ENCODE data around the gene POLR3F. TPM values are rescaled to one million over a fixed set of nuclear protein-coding genes. Genes with fewer than 3 reads are reported as not detected.
"Not testable (repeated sequence)": the region's sequence is repeated elsewhere in the genome, so short reads cannot be mapped to it uniquely, and the experiment has no call there.

POLR3F gene
- total RNA-seq, 1 donor, result 20.3 TPM

DNA sequence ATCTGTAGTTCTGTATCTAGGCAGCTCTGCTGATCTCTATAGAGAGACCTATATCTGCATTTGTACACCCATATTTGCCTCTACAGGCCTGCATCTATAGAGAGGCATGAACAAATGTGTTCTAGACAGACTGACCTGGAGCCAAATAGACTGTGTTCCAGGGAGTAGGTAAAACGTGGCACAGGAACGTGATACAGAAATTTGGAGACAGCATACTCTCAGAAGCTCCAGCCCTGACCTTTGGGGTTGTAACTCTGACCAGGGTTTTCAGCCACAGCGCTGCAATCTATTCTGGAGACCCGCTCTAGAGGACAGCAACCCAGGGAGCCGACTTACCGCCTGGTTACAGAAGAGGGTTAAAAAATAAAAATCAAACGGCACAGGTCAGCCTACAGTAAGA lies 28.9 kb downstream of the POLR3F start:
- no peak for DNase-seq (ENCODE audit: insufficient read length, low spot score, missing footprints)
- TF ChIP-seq, protein P1, sequence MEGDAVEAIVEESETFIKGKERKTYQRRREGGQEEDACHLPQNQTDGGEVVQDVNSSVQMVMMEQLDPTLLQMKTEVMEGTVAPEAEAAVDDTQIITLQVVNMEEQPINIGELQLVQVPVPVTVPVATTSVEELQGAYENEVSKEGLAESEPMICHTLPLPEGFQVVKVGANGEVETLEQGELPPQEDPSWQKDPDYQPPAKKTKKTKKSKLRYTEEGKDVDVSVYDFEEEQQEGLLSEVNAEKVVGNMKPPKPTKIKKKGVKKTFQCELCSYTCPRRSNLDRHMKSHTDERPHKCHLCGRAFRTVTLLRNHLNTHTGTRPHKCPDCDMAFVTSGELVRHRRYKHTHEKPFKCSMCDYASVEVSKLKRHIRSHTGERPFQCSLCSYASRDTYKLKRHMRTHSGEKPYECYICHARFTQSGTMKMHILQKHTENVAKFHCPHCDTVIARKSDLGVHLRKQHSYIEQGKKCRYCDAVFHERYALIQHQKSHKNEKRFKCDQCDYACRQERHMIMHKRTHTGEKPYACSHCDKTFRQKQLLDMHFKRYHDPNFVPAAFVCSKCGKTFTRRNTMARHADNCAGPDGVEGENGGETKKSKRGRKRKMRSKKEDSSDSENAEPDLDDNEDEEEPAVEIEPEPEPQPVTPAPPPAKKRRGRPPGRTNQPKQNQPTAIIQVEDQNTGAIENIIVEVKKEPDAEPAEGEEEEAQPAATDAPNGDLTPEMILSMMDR (IDR thresholded peaks at IDR 0.05; ENCODE audit: extremely low read depth, low read depth, low read length), result no peak

DNA sequence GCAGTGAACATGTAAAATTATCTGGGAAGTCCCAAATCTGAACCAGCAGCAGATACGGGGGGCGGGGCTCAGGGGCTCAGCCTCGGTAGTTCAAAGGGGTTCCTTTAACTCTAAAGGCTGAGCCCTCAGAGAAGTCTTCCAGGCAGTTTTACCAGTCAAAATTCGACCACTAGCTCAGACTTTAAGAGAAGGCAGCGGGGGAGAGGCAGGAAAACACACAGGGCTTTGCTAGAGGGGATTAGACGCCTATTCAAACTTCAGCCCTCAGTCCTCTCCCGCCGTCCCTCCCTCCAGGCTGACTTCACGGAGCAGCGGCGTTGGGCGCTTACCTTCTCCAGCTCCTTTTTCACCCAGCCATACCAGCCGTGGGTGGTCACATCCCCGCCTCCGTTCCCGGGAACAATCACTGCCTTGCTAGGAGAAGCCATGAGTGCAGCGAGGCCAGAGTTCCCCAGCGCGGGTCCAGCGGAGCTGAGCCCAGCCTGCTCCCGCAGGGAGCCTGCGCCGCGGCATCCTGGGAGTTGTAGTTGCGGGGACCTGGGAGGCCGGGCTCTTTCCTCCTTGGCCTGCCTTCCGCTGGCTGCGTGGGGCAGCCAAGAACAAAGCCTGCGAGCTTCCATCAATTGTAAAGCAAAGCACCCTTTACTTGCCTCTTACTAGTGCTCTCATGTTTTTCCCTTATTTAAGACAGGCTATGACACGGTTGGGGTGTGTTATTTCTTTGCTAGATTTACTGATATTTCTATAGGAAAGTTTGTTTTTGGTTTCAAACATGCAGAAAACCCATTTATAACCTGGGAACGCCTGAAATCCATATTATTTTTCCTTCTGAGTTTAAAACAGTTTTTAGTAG lies 29.8 kb downstream of the POLR3F start, which contains the start of gene RBBP9:
Gene RBBP9, minus strand, starts transcription at position 486 of the 853 bp plus-strand sequence. Its CDS starts 58 bp downstream, at position 428.
- H3K9me3 ChIP-seq (ENCODE audit: low read depth, low read length), result no peaks in the 10 kb centered on the region
- H3K4me3 ChIP-seq (ENCODE audit: insufficient read depth, low read length), result peak within 1 kb of the TSS; percentile 87
- peaks cover 10% of the 10 kb centered on the region for H3K4me1 ChIP-seq (ENCODE audit: insufficient read depth, low read length)
- peaks cover 3% of the 10 kb centered on the region for H3K79me2 ChIP-seq (ENCODE audit: insufficient read depth, low read length)
- H4K20me1 ChIP-seq (ENCODE audit: insufficient read depth, low read length), result no peaks in the 10 kb centered on the region
- TF ChIP-seq, protein P1 (IDR thresholded peaks at IDR 0.05; ENCODE audit: extremely low read depth, low read depth, low read length), result no peak
- H3K27me3 ChIP-seq (ENCODE audit: insufficient read depth, low read length), result no peaks in the 10 kb centered on the region
- peak within 1 kb of the TSS; percentile 85 for H3K4me2 ChIP-seq (ENCODE audit: insufficient read depth, low read length)
- peak within 1 kb of the TSS; percentile 90 for H2AFZ ChIP-seq (ENCODE audit: low read length)
- H3K27ac ChIP-seq (ENCODE audit: low read depth, low read length), result no peak within 1 kb of the TSS
- peaks cover 5% of the 10 kb centered on the region for H3K36me3 ChIP-seq (ENCODE audit: insufficient read depth, low read length)
- DNase-seq (ENCODE audit: insufficient read length, low spot score, missing footprints), result peak; percentile 94

More for the DNA sequence above, 28.9 kb downstream of the POLR3F start:
- Histone ChIP-seq H3K9me3 (ENCODE audit: low read depth, low read length) (no peaks in the 10 kb centered on the region), H3K4me1 (ENCODE audit: insufficient read depth, low read length) (peaks cover 10% of the 10 kb centered on the region), H4K20me1 (ENCODE audit: insufficient read depth, low read length) (no peaks in the 10 kb centered on the region), H3K4me2 (ENCODE audit: insufficient read depth, low read length) (peak overlapping the region; percentile 85), H3K79me2 (ENCODE audit: insufficient read depth, low read length) (peaks cover 3% of the 10 kb centered on the region), H3K27me3 (ENCODE audit: insufficient read depth, low read length) (no peaks in the 10 kb centered on the region), H3K27ac (ENCODE audit: low read depth, low read length) (no peak overlapping the region), H3K36me3 (ENCODE audit: insufficient read depth, low read length) (peaks cover 5% of the 10 kb centered on the region), H3K4me3 (ENCODE audit: insufficient read depth, low read length) (peak overlapping the region; percentile 87), H2AFZ (ENCODE audit: low read length) (peak overlapping the region; percentile 90)

DNA sequence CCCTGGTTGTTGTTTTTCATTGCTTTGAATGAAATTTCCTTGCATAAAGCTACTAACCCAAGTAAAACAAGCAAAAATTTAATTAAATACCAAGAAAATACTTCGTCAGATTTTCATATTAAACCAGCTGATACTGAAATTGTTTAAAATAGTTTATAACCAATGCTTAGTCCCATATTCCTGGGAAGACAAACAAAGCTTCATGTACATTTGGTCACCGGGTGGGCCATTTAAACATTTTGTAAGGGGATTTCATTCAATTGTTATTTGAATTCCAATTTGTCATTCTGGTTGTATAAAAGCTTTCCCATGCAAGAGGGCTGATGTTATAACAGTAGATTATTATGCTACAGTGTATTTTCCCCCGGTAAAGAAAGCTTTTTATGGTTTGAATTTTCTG lies 30.4 kb downstream of the POLR3F start:
- Histone ChIP-seq H3K36me3 (ENCODE audit: insufficient read depth, low read length) (peaks cover 5% of the 10 kb centered on the region), H3K27me3 (ENCODE audit: insufficient read depth, low read length) (no peaks in the 10 kb centered on the region), H4K20me1 (ENCODE audit: insufficient read depth, low read length) (no peaks in the 10 kb centered on the region), H2AFZ (ENCODE audit: low read length) (peak overlapping the region; percentile 90), H3K9me3 (ENCODE audit: low read depth, low read length) (no peaks in the 10 kb centered on the region), H3K4me2 (ENCODE audit: insufficient read depth, low read length) (peak overlapping the region; percentile 85), H3K4me1 (ENCODE audit: insufficient read depth, low read length) (peaks cover 10% of the 10 kb centered on the region), H3K4me3 (ENCODE audit: insufficient read depth, low read length) (peak overlapping the region; percentile 87), H3K79me2 (ENCODE audit: insufficient read depth, low read length) (peaks cover 3% of the 10 kb centered on the region), H3K27ac (ENCODE audit: low read depth, low read length) (no peak overlapping the region)
- TF ChIP-seq, protein P1 (IDR thresholded peaks at IDR 0.05; ENCODE audit: extremely low read depth, low read depth, low read length), result no peak
- DNase-seq (ENCODE audit: insufficient read length, low spot score, missing footprints), result no peak

DNA sequence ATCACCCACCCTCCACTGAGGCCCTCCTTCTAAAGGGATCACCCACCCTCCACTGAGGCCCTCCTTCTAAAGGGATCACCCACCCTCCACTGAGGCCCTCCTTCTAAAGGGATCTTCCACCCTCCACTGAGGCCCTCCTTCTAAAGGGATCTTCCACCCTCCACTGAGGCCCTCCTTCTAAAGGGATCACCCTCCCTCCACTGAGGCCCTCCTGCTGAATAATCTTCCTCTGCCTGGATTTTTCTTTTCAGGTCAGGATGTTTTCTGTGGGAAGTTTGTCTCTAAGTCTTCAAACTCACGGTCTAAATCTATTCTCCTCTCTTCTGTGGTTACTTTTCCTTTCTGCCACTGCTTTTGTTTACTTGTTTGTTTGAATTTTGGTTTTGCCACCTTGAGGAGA lies 34.5 kb downstream of the POLR3F start:
- not testable (repeated sequence) for H4K20me1 ChIP-seq (ENCODE audit: insufficient read depth, low read length); H3K27ac ChIP-seq (ENCODE audit: low read depth, low read length); H3K4me3 ChIP-seq (ENCODE audit: insufficient read depth, low read length); H3K36me3 ChIP-seq (ENCODE audit: insufficient read depth, low read length); H3K4me2 ChIP-seq (ENCODE audit: insufficient read depth, low read length); DNase-seq (ENCODE audit: insufficient read length, low spot score, missing footprints); H3K27me3 ChIP-seq (ENCODE audit: insufficient read depth, low read length); H3K4me1 ChIP-seq (ENCODE audit: insufficient read depth, low read length); H3K9me3 ChIP-seq (ENCODE audit: low read depth, low read length); H3K79me2 ChIP-seq (ENCODE audit: insufficient read depth, low read length)
- H2AFZ ChIP-seq (ENCODE audit: low read length), result peak overlapping the region; percentile 27

Data from osteoblast (primary cell).